WTC11 (cell line): ENCODE results near the gene D2HGDH. TPM values are rescaled to one million over a fixed set of nuclear protein-coding genes. Genes with fewer than 3 reads are reported as not detected.

ENCODE experiments used
- ATAC-seq: fragments of 200-7000 bp; cut with Tn5 transposase; 2 replicates; pipeline ENCODE4 v1.10.0; 2021; ENCODE audit warnings: mild to moderate bottlenecking, moderate library complexity
- CTCF ChIA-PET: fragments of 300-600 bp; sonication (Branson Sonifier 250); formaldehyde crosslinking; loops from one replicate; lab custom pipeline; 2021; ENCODE audit warnings: antibody characterized with exemption; lab: Charles Lee
- POLR2A ChIA-PET: fragments of 350-600 bp; sonication (Branson Sonifier 250); formaldehyde crosslinking; loops from one replicate; lab custom pipeline; 2021; ENCODE audit warnings: antibody characterized with exemption; lab: Charles Lee
- DNase-seq: peaks from one replicate; pipeline ENCODE4 v3.0.0; 2021; ENCODE audit warnings: low spot score
- H3K27ac Mint-ChIP-seq: 2 replicates; pipeline ENCODE4 v1.8.0; 2021; ENCODE audit warnings: mixed read lengths
- H3K27me3 Mint-ChIP-seq: 2 replicates; pipeline ENCODE4 v1.8.0; 2021; ENCODE audit warnings: low read depth, mild to moderate bottlenecking, moderate library complexity, mixed read lengths
- H3K36me3 Mint-ChIP-seq: 2 replicates; pipeline ENCODE4 v1.8.0; 2021; ENCODE audit warnings: mixed read lengths
- H3K4me1 Mint-ChIP-seq: 2 replicates; pipeline ENCODE4 v1.8.0; 2022; ENCODE audit warnings: mixed read lengths
- H3K4me3 Mint-ChIP-seq: 2 replicates; pipeline ENCODE4 v1.8.0; 2021; ENCODE audit warnings: mild to moderate bottlenecking, moderate library complexity, mixed read lengths
- H3K9me3 Mint-ChIP-seq: 2 replicates; pipeline ENCODE4 v1.8.0; 2021; ENCODE audit warnings: mixed read lengths
- ELF4 ChIP-seq: sonication (generic); formaldehyde crosslinking; IDR thresholded peaks from 2 replicates; pipeline ENCODE4 v1.8.1; 2022; ENCODE audit warnings: low read depth, mild to moderate bottlenecking, moderate library complexity, missing genetic modification reagents
- FOXJ3 ChIP-seq: sonication (generic); formaldehyde crosslinking; IDR thresholded peaks from 2 replicates; pipeline ENCODE4 v1.9.0; 2021; ENCODE audit warnings: missing genetic modification reagents, mild to moderate bottlenecking, borderline replicate concordance
- FOXP1 ChIP-seq: sonication (generic); formaldehyde crosslinking; IDR thresholded peaks from 2 replicates; pipeline ENCODE4 v1.8.0; 2022; ENCODE audit warnings: missing genetic modification reagents, mild to moderate bottlenecking, moderate library complexity, borderline replicate concordance
- HMGA2 ChIP-seq: fragments of 250-450 bp; sonication (Bioruptor Pico); IDR thresholded peaks from 2 replicates; pipeline ENCODE4 v1.4.0; 2021; ENCODE audit warnings: mild to moderate bottlenecking, moderate library complexity
- IRF2 ChIP-seq: sonication (generic); formaldehyde crosslinking; IDR thresholded peaks from 2 replicates; pipeline ENCODE4 v1.8.0; 2022; ENCODE audit warnings: low read depth, missing genetic modification reagents, borderline replicate concordance
- KAT7 ChIP-seq: sonication (generic); formaldehyde crosslinking; IDR thresholded peaks from 2 replicates; pipeline ENCODE4 v1.8.1; 2023; ENCODE audit warnings: missing genetic modification reagents, mild to moderate bottlenecking, borderline replicate concordance
- SOX15 ChIP-seq: fragments of 250-450 bp; sonication (Bioruptor Pico); IDR thresholded peaks from 2 replicates; pipeline ENCODE4 v1.9.0; 2021; ENCODE audit warnings: mild to moderate bottlenecking
- TEAD1 ChIP-seq: sonication (generic); formaldehyde crosslinking; IDR thresholded peaks from 2 replicates; pipeline ENCODE4 v1.8.0; 2022; ENCODE audit warnings: mild to moderate bottlenecking, missing genetic modification reagents
- ZNF121 ChIP-seq: sonication (generic); formaldehyde crosslinking; IDR thresholded peaks from 2 replicates; pipeline ENCODE4 v1.8.0; 2023; ENCODE audit warnings: missing genetic modification reagents
- total RNA-seq: library from RNA; stranded (reverse); gene quantifications from 3 replicates; pipeline ENCODE4 v1.2.3, GENCODE V29; 2021
- TF ChIP-seq, protein P1 (sequence below): fragments of 250-450 bp; sonication (Bioruptor Pico); IDR thresholded peaks from 2 replicates; pipeline ENCODE4 v1.9.0; 2021; ENCODE audit warnings: mild to moderate bottlenecking, borderline replicate concordance
- TF ChIP-seq, protein P2 (sequence below): sonication (generic); formaldehyde crosslinking; IDR thresholded peaks from 2 replicates; pipeline ENCODE4 v1.8.0; 2022; ENCODE audit warnings: missing genetic modification reagents

D2HGDH gene
- total RNA-seq, 1 experiment from 2014 or later: 22.7 TPM

GRCh38 chr2:241795021-241795999, 60.9 kb downstream of the D2HGDH start (continued):
- no peak for TF ChIP-seq KAT7 (CRISPR knock-in tag)
- TF ChIP-seq ELF4: no peak
- TF ChIP-seq, protein P1, sequence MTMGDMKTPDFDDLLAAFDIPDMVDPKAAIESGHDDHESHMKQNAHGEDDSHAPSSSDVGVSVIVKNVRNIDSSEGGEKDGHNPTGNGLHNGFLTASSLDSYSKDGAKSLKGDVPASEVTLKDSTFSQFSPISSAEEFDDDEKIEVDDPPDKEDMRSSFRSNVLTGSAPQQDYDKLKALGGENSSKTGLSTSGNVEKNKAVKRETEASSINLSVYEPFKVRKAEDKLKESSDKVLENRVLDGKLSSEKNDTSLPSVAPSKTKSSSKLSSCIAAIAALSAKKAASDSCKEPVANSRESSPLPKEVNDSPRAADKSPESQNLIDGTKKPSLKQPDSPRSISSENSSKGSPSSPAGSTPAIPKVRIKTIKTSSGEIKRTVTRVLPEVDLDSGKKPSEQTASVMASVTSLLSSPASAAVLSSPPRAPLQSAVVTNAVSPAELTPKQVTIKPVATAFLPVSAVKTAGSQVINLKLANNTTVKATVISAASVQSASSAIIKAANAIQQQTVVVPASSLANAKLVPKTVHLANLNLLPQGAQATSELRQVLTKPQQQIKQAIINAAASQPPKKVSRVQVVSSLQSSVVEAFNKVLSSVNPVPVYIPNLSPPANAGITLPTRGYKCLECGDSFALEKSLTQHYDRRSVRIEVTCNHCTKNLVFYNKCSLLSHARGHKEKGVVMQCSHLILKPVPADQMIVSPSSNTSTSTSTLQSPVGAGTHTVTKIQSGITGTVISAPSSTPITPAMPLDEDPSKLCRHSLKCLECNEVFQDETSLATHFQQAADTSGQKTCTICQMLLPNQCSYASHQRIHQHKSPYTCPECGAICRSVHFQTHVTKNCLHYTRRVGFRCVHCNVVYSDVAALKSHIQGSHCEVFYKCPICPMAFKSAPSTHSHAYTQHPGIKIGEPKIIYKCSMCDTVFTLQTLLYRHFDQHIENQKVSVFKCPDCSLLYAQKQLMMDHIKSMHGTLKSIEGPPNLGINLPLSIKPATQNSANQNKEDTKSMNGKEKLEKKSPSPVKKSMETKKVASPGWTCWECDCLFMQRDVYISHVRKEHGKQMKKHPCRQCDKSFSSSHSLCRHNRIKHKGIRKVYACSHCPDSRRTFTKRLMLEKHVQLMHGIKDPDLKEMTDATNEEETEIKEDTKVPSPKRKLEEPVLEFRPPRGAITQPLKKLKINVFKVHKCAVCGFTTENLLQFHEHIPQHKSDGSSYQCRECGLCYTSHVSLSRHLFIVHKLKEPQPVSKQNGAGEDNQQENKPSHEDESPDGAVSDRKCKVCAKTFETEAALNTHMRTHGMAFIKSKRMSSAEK: no peak
- TF ChIP-seq IRF2 (CRISPR knock-in tag): no peak

DNA sequence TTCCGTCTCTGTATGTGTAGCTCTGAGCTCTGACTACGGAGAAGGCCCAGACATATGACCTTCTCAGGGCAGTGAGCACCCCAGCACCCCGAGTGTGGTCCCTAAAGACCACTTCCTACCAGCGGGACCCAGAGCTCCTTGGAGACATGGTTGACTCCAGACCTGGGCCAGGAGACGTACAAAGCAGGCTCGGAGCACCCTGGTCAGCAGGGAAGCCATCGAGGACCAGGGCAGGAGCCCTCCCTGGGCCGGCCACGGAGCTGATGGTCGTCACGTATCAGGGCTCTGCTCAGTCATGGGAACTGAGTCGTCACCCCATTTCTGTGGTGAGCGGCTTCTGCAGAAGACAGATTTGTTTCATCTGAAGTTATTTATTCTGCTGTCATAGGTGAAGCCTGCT, 61.8 kb downstream of the D2HGDH start:
- H3K27me3 Mint-ChIP-seq: peaks cover under 1% of the 10 kb centered on the region; the same call in 1 of the 2 replicates
- ATAC-seq: no peak
- peaks cover under 1% of the 10 kb centered on the region for H3K36me3 Mint-ChIP-seq
- DNase-seq: no peak
- no peak overlapping the region for H3K27ac Mint-ChIP-seq
- TF ChIP-seq, protein P2, sequence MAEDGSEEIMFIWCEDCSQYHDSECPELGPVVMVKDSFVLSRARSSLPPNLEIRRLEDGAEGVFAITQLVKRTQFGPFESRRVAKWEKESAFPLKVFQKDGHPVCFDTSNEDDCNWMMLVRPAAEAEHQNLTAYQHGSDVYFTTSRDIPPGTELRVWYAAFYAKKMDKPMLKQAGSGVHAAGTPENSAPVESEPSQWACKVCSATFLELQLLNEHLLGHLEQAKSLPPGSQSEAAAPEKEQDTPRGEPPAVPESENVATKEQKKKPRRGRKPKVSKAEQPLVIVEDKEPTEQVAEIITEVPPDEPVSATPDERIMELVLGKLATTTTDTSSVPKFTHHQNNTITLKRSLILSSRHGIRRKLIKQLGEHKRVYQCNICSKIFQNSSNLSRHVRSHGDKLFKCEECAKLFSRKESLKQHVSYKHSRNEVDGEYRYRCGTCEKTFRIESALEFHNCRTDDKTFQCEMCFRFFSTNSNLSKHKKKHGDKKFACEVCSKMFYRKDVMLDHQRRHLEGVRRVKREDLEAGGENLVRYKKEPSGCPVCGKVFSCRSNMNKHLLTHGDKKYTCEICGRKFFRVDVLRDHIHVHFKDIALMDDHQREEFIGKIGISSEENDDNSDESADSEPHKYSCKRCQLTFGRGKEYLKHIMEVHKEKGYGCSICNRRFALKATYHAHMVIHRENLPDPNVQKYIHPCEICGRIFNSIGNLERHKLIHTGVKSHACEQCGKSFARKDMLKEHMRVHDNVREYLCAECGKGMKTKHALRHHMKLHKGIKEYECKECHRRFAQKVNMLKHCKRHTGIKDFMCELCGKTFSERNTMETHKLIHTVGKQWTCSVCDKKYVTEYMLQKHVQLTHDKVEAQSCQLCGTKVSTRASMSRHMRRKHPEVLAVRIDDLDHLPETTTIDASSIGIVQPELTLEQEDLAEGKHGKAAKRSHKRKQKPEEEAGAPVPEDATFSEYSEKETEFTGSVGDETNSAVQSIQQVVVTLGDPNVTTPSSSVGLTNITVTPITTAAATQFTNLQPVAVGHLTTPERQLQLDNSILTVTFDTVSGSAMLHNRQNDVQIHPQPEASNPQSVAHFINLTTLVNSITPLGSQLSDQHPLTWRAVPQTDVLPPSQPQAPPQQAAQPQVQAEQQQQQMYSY: no peak
- TF ChIP-seq HMGA2 (CRISPR knock-in tag) (no peak), TEAD1 (CRISPR knock-in tag) (no peak), FOXJ3 (CRISPR knock-in tag) (no peak), SOX15 (CRISPR knock-in tag) (no peak)
- TF ChIP-seq, all 79 proteins: peak for 0
- ChIA-PET CTCF (no interaction called here), POLR2A (no interaction called here)
- Mint-ChIP-seq H3K4me3 (no peak overlapping the region), H3K4me1 (peaks cover 12% of the 10 kb centered on the region), H3K9me3 (peaks cover 4% of the 10 kb centered on the region)

- H3K4me1 Mint-ChIP-seq: peaks cover 12% of the 10 kb centered on the region
- POLR2A ChIA-PET: no interaction called here
- H3K9me3 Mint-ChIP-seq: peaks cover 3% of the 10 kb centered on the region; the same call in 1 of the 2 replicates
- no peaks in the 10 kb centered on the region; the same call in 1 of the 2 replicates for H3K27me3 Mint-ChIP-seq
- no peak overlapping the region for H3K4me3 Mint-ChIP-seq
- TF ChIP-seq FOXP1 (CRISPR knock-in tag) (no peak), ZNF121 (CRISPR knock-in tag) (peak; percentile 61)
- TF ChIP-seq, all 79 proteins: peak for 1
- H3K36me3 Mint-ChIP-seq: no peaks in the 10 kb centered on the region
- CTCF ChIA-PET: no interaction called here
- H3K27ac Mint-ChIP-seq: no peak overlapping the region
- DNase-seq (no peak), ATAC-seq (no peak)
Observed at GRCh38 chr2:241796610-241797138, 62.2 kb downstream of the D2HGDH start.
